ENCODE data around the gene UROS.

Gene UROS

GRCh38 chr10:125785791-125786190 lies 37.3 kb downstream of the UROS start:
- DNase-seq, result no peak

GRCh38 chr10:125783957-125784356 lies 39.1 kb downstream of the UROS start:
- DNase-seq, result no peak

- DNase-seq, result no peak
Observed at GRCh38 chr10:125783408-125783807, 39.6 kb downstream of the UROS start.

- no peak for DNase-seq
Observed at GRCh38 chr10:125782616-125783015, 40.4 kb downstream of the UROS start.

GRCh38 chr10:125782054-125782453 lies 41.0 kb downstream of the UROS start:
- DNase-seq, result no peak

GRCh38 chr10:125781374-125781773 lies 41.7 kb downstream of the UROS start:
- DNase-seq, result no peak

- no peak for DNase-seq
Observed at GRCh38 chr10:125779403-125780327, 43.4 kb downstream of the UROS start.

- no peak for DNase-seq
Observed at GRCh38 chr10:125778556-125778955, 44.5 kb downstream of the UROS start.

GRCh38 chr10:125777806-125778205 lies 45.3 kb downstream of the UROS start:
- DNase-seq, result no peak

GRCh38 chr10:125775491-125776106 lies 47.5 kb downstream of the UROS start, which contains the start of gene MMP21:
MMP21 (minus strand) TSS chr10:125775821; CDS start chr10:125775821, 0 bp downstream.
- no peak for DNase-seq

- DNase-seq, result no peak
Observed at GRCh38 chr10:125774581-125775191, 48.4 kb downstream of the UROS start.

GRCh38 chr10:125773687-125774543 lies 49.1 kb downstream of the UROS start:
- no peak for DNase-seq

GRCh38 chr10:125772864-125773180 lies 50.2 kb downstream of the UROS start:
- no peak for DNase-seq

GRCh38 chr10:125772112-125772863 lies 50.8 kb downstream of the UROS start:
- DNase-seq, result no peak

- DNase-seq, result no peak
Observed at GRCh38 chr10:125770844-125771243, 52.2 kb downstream of the UROS start.

GRCh38 chr10:125769175-125769574 lies 53.9 kb downstream of the UROS start:
- DNase-seq, result no peak

- DNase-seq, result no peak
Observed at GRCh38 chr10:125768219-125768855, 54.7 kb downstream of the UROS start.

- DNase-seq, result no peak
Observed at GRCh38 chr10:125766511-125766910, 56.5 kb downstream of the UROS start.

- no peak for DNase-seq
Observed at GRCh38 chr10:125765835-125766234, 57.2 kb downstream of the UROS start.

GRCh38 chr10:125762692-125763648 lies 60.1 kb downstream of the UROS start:
- DNase-seq, result no peak

All from NCI-H1694 (cell line).